Erythroblast (primary cell): ENCODE data around the gene CYTH3.

ENCODE experiments used
- GATA1 ChIP-seq: IDR thresholded peaks from 2 replicates; pipeline ENCODE4 v1.6.1; 2011; ENCODE audit warnings: low read depth, mild to moderate bottlenecking, control low read depth, low read length, moderate library complexity
- POLR2A ChIP-seq: IDR thresholded peaks from 2 replicates; pipeline ENCODE4 v1.6.1; 2011; ENCODE audit warnings: mild to moderate bottlenecking, low read length

DNA sequence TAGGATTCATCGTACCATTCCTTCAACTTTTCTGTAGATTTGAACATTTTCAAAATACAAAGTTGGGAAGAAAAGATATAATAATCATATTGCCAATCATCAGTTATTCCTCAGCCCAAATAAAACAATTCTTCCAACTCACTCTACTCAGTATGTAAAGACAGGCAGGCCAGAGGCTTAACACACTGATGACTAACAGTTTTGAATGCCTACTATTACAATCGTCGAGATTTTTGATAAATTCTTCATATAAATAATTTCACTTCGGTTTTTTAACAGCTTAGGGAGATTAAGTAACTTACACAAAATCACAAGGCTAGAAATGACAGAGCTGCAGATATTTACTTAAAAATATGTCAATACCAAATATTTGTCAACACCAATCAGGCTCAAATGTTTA lies 17.6 kb downstream of the CYTH3 start:
- no peak for TF ChIP-seq POLR2A
- TF ChIP-seq GATA1: no peak
